WTC11 (cell line): ENCODE data around the gene RING1. TPM values are rescaled to one million over a fixed set of nuclear protein-coding genes. Genes with fewer than 3 reads are reported as not detected.
A peak's percentile ranks its signal among the peaks of the same experiment; 100 is the strongest.

ENCODE experiments used
- ATAC-seq: fragments of 200-7000 bp; cut with Tn5 transposase; 2 replicates; pipeline ENCODE4 v1.10.0; 2021; ENCODE audit warnings: mild to moderate bottlenecking, moderate library complexity
- CTCF ChIA-PET: fragments of 300-600 bp; sonication (Branson Sonifier 250); formaldehyde crosslinking; loops from one replicate; lab custom pipeline; 2021; ENCODE audit warnings: antibody characterized with exemption; lab: Charles Lee
- POLR2A ChIA-PET: fragments of 350-600 bp; sonication (Branson Sonifier 250); formaldehyde crosslinking; loops from one replicate; lab custom pipeline; 2021; ENCODE audit warnings: antibody characterized with exemption; lab: Charles Lee
- DNase-seq: peaks from one replicate; pipeline ENCODE4 v3.0.0; 2021; ENCODE audit warnings: low spot score
- H3K27ac Mint-ChIP-seq: 2 replicates; pipeline ENCODE4 v1.8.0; 2021; ENCODE audit warnings: mixed read lengths
- H3K27me3 Mint-ChIP-seq: 2 replicates; pipeline ENCODE4 v1.8.0; 2021; ENCODE audit warnings: low read depth, mild to moderate bottlenecking, moderate library complexity, mixed read lengths
- H3K36me3 Mint-ChIP-seq: 2 replicates; pipeline ENCODE4 v1.8.0; 2021; ENCODE audit warnings: mixed read lengths
- H3K4me1 Mint-ChIP-seq: 2 replicates; pipeline ENCODE4 v1.8.0; 2022; ENCODE audit warnings: mixed read lengths
- H3K4me3 Mint-ChIP-seq: 2 replicates; pipeline ENCODE4 v1.8.0; 2021; ENCODE audit warnings: mild to moderate bottlenecking, moderate library complexity, mixed read lengths
- H3K9me3 Mint-ChIP-seq: 2 replicates; pipeline ENCODE4 v1.8.0; 2021; ENCODE audit warnings: mixed read lengths
- CBFB ChIP-seq: sonication (generic); formaldehyde crosslinking; IDR thresholded peaks from 2 replicates; pipeline ENCODE4 v1.8.1; 2022; ENCODE audit warnings: mild to moderate bottlenecking, low read depth, missing genetic modification reagents
- E2F1 ChIP-seq: sonication (generic); formaldehyde crosslinking; IDR thresholded peaks from 2 replicates; pipeline ENCODE4 v1.8.0; 2022; ENCODE audit warnings: mild to moderate bottlenecking, missing genetic modification reagents
- EMX1 ChIP-seq: fragments of 250-450 bp; sonication (Bioruptor Pico); IDR thresholded peaks from 2 replicates; pipeline ENCODE4 v1.8.0; 2021; ENCODE audit warnings: mild to moderate bottlenecking
- FOXJ3 ChIP-seq: sonication (generic); formaldehyde crosslinking; IDR thresholded peaks from 2 replicates; pipeline ENCODE4 v1.9.0; 2021; ENCODE audit warnings: missing genetic modification reagents, mild to moderate bottlenecking, borderline replicate concordance
- GRHL2 ChIP-seq: fragments of 250-450 bp; sonication (Bioruptor Pico); IDR thresholded peaks from 2 replicates; pipeline ENCODE4 v1.8.0; 2022; ENCODE audit warnings: mild to moderate bottlenecking, moderate library complexity; ENCODE audit not compliant: insufficient replicate concordance, severe bottlenecking
- GTF2I ChIP-seq: fragments of 250-450 bp; sonication (Bioruptor Pico); conservative IDR thresholded peaks from 2 replicates; pipeline ENCODE4 v1.4.0; 2021; ENCODE audit warnings: mild to moderate bottlenecking
- MAX ChIP-seq: sonication (generic); formaldehyde crosslinking; IDR thresholded peaks from 2 replicates; pipeline ENCODE4 v1.8.0; 2022; ENCODE audit warnings: mild to moderate bottlenecking, missing genetic modification reagents
- PRDM15 ChIP-seq: sonication (generic); formaldehyde crosslinking; IDR thresholded peaks from 2 replicates; pipeline ENCODE4 v1.8.0; 2022; ENCODE audit warnings: missing genetic modification reagents
- PRRX2 ChIP-seq: fragments of 250-450 bp; sonication (Bioruptor Pico); IDR thresholded peaks from 2 replicates; pipeline ENCODE4 v1.8.0; 2021; ENCODE audit warnings: mild to moderate bottlenecking
- SOX15 ChIP-seq: fragments of 250-450 bp; sonication (Bioruptor Pico); IDR thresholded peaks from 2 replicates; pipeline ENCODE4 v1.9.0; 2021; ENCODE audit warnings: mild to moderate bottlenecking
- TEAD4 ChIP-seq: sonication (generic); formaldehyde crosslinking; IDR thresholded peaks from 2 replicates; pipeline ENCODE4 v1.8.0; 2022; ENCODE audit warnings: mild to moderate bottlenecking, missing genetic modification reagents
- ZMAT4 ChIP-seq: fragments of 250-450 bp; sonication (Bioruptor Pico); IDR thresholded peaks from 2 replicates; pipeline ENCODE4 v1.9.0; 2021; ENCODE audit warnings: mild to moderate bottlenecking
- ZNF317 ChIP-seq: sonication (generic); formaldehyde crosslinking; IDR thresholded peaks from 2 replicates; pipeline ENCODE4 v1.8.1; 2023; ENCODE audit warnings: low read depth, mild to moderate bottlenecking, moderate library complexity, missing genetic modification reagents, borderline replicate concordance
- ZNF396 ChIP-seq: fragments of 250-450 bp; sonication (Bioruptor Pico); IDR thresholded peaks from 2 replicates; pipeline ENCODE4 v1.8.0; 2021; ENCODE audit warnings: mild to moderate bottlenecking, moderate library complexity, borderline replicate concordance
- ZNF416 ChIP-seq: fragments of 250-450 bp; sonication (Bioruptor Pico); IDR thresholded peaks from 2 replicates; pipeline ENCODE4 v1.9.0; 2021; ENCODE audit warnings: mild to moderate bottlenecking, inconsistent platforms
- ZNF532 ChIP-seq: fragments of 250-450 bp; sonication (Bioruptor Pico); IDR thresholded peaks from 2 replicates; pipeline ENCODE4 v1.9.0; 2021; ENCODE audit warnings: mild to moderate bottlenecking, borderline replicate concordance
- total RNA-seq: library from RNA; stranded (reverse); gene quantifications from 3 replicates; pipeline ENCODE4 v1.2.3, GENCODE V29; 2021

RING1 gene
- total RNA-seq, 1 experiment from 2014 or later: 26.6 TPM

- no peak for TF ChIP-seq ZNF532
- no peak for TF ChIP-seq ZNF416 (CRISPR knock-in tag)
- no peak for TF ChIP-seq PRDM15 (CRISPR knock-in tag)
- no peak for TF ChIP-seq MAX
- TF ChIP-seq, all 79 proteins: peak for 0
Observed at GRCh38 chr6:33181141-33181540, 27.2 kb upstream of the RING1 start (continued).

GRCh38 chr6:33183071-33183683, 25.1 kb upstream of the RING1 start:
- Mint-ChIP-seq H3K36me3 (no peaks in the 10 kb centered on the region), H3K4me3 (no peak overlapping the region), H3K9me3 (peaks cover 13% of the 10 kb centered on the region), H3K27ac (peak overlapping the region; percentile 85; the same call in 1 of the 2 replicates), H3K4me1 (peaks cover 7% of the 10 kb centered on the region), H3K27me3 (peaks cover 18% of the 10 kb centered on the region)
- TF ChIP-seq EMX1 (CRISPR knock-in tag) (no peak), GRHL2 (CRISPR knock-in tag) (no peak), TEAD4 (CRISPR knock-in tag) (no peak), ZNF317 (no peak)
- CTCF ChIA-PET: interaction anchor here (1.0 to 1.1 kb wide), 2 partner anchors 14 to 15 kb away, joined by 3 to 5 read pairs; no protein-coding TSS in a partner anchor
- no peak for DNase-seq
- POLR2A ChIA-PET: no interaction called here
- ATAC-seq: no peak

GRCh38 chr6:33185190-33185589, 23.1 kb upstream of the RING1 start:
- ATAC-seq (no peak), DNase-seq (no peak)
- H3K36me3 Mint-ChIP-seq: no peaks in the 10 kb centered on the region
- CTCF ChIA-PET: interaction anchor here (0.6 to 1.6 kb wide), 3 partner anchors 12 to 63 kb away, joined by 3 to 6 read pairs (median 4); no protein-coding TSS in a partner anchor
- POLR2A ChIA-PET: no interaction called here
- no peak overlapping the region for H3K4me3 Mint-ChIP-seq
- H3K27ac Mint-ChIP-seq: no peak overlapping the region
- H3K9me3 Mint-ChIP-seq: peaks cover 13% of the 10 kb centered on the region
- H3K4me1 Mint-ChIP-seq: peaks cover 7% of the 10 kb centered on the region
- peaks cover 19% of the 10 kb centered on the region for H3K27me3 Mint-ChIP-seq
- TF ChIP-seq ZNF532 (no peak), SOX15 (CRISPR knock-in tag) (no peak), E2F1 (CRISPR knock-in tag) (no peak), PRRX2 (no peak), GTF2I (CRISPR knock-in tag) (no peak), FOXJ3 (CRISPR knock-in tag) (no peak), ZMAT4 (CRISPR knock-in tag) (no peak), ZNF396 (CRISPR knock-in tag) (no peak), CBFB (CRISPR knock-in tag) (no peak)
